ENCODE data around the gene CUL7. TPM values are rescaled to one million over a fixed set of nuclear protein-coding genes. Genes with fewer than 3 reads are reported as not detected.
A peak's percentile ranks its signal among the peaks of the same experiment; 100 is the strongest.

The CUL7 gene
- total RNA-seq, 2 donors from 2014 or later, result 16.3 to 24.4 TPM

GRCh38 chr6:43061861-43062260, 8.2 kb upstream of the CUL7 start:
- H3K27me3 ChIP-seq, result no peaks in the 10 kb centered on the region
- intact Hi-C loops (cut with DNase I), result no loop called here
- no peak for DNase-seq

GRCh38 chr6:43060755-43061633, 7.3 kb upstream of the CUL7 start:
- DNase-seq (no peak), ATAC-seq (no peak)
- Histone ChIP-seq H3K27me3 (no peaks in the 10 kb centered on the region), H3K9me3 (no peaks in the 10 kb centered on the region), H3K27ac (peak overlapping the region in 3 of 4 donors; percentile 77 to 94 (median 91)), H3K36me3 (replicated peaks in 1 of 2; ENCODE audit: insufficient read depth in 1 of 2, low read depth in 2 of 2) (peaks cover 0 to 2% of the 10 kb centered on the region in 2 donors), H3K4me1 (peaks cover 28% of the 10 kb centered on the region), H3K4me3 (no peak overlapping the region)
- WGBS, 2 donors, result 62 to 69% methylated on average over 8 to 11 of the region's 12 CpGs
- TF ChIP-seq CTCF (IDR thresholded peaks at IDR 0.05) (no peak), POLR2A (IDR thresholded peaks at IDR 0.05) (no peak)
- intact Hi-C loops (cut with DNase I), result no loop called here

More at GRCh38 chr6:43061861-43062260, 8.2 kb upstream of the CUL7 start:
- no peak for ATAC-seq
- no peak for TF ChIP-seq CTCF (IDR thresholded peaks at IDR 0.05)
- no peak for TF ChIP-seq POLR2A (IDR thresholded peaks at IDR 0.05)
- Histone ChIP-seq H3K9me3 (no peaks in the 10 kb centered on the region), H3K4me3 (no peak overlapping the region), H3K27ac (no peak overlapping the region), H3K36me3 (replicated peaks in 1 of 2; ENCODE audit: insufficient read depth in 1 of 2, low read depth in 2 of 2) (peaks cover 0 to 6% of the 10 kb centered on the region in 2 donors), H3K4me1 (peaks cover 28% of the 10 kb centered on the region)
- 56 to 68% methylated on average over 2 of the region's 2 CpGs for WGBS, 2 donors

GRCh38 chr6:43060034-43060754, 6.5 kb upstream of the CUL7 start:
- H3K9me3 ChIP-seq, result no peaks in the 10 kb centered on the region
- H3K27me3 ChIP-seq, result no peaks in the 10 kb centered on the region
- H3K36me3 ChIP-seq (replicated peaks in 1 of 2; ENCODE audit: insufficient read depth in 1 of 2, low read depth in 2 of 2), result no peaks in the 10 kb centered on the region
- TF ChIP-seq POLR2A (IDR thresholded peaks at IDR 0.05), result peak; percentile 38 to 71 (median 65)
- TF ChIP-seq CTCF (IDR thresholded peaks at IDR 0.05), result no peak
- peak overlapping the region; percentile 77 to 96 (median 92) for H3K27ac ChIP-seq
- H3K4me3 ChIP-seq, result peak overlapping the region; percentile 26 to 48
- 4 to 15% methylated on average over 8 to 15 of the region's 15 CpGs for WGBS, 2 donors
- H3K4me1 ChIP-seq, result peaks cover 28% of the 10 kb centered on the region
- DNase-seq (peak; percentile 64 to 79 (median 74)), ATAC-seq (peak; percentile 58)
- intact Hi-C loops (cut with DNase I), result no loop called here

GRCh38 chr6:43059168-43060033, 5.8 kb upstream of the CUL7 start, which contains the start of the genes KLC4 and MRPL2:
TSS of gene KLC4 (plus strand) at chr6:43059631. CDS start at chr6:43061336, 1,705 bp downstream.
TSS of gene MRPL2 (minus strand) at chr6:43059434. CDS start at chr6:43059381, 53 bp downstream.
- WGBS, 2 donors, result 0 to 1% methylated on average over 14 to 64 of the region's 64 CpGs
- peak within 1 kb of the TSS; percentile 77 to 96 (median 92) for H3K27ac ChIP-seq
- H3K27me3 ChIP-seq, result no peaks in the 10 kb centered on the region
- H3K4me3 ChIP-seq, result peak within 1 kb of the TSS; percentile 63 to 87
- H3K36me3 ChIP-seq (replicated peaks in 1 of 2; ENCODE audit: insufficient read depth in 1 of 2, low read depth in 2 of 2), result no peaks in the 10 kb centered on the region
- intact Hi-C loops (cut with DNase I), result loop anchor here (5.0 kb wide), 1 partner anchor 42 kb away; no protein-coding TSS in a partner anchor
- peaks cover 29% of the 10 kb centered on the region for H3K4me1 ChIP-seq
- ATAC-seq, result peak; percentile 95
- H3K9me3 ChIP-seq, result no peaks in the 10 kb centered on the region
- TF ChIP-seq CTCF (IDR thresholded peaks at IDR 0.05) (no peak), POLR2A (IDR thresholded peaks at IDR 0.05) (peak; percentile 60 to 89 (median 87))
- peak; percentile 98 to 99 (median 99) for DNase-seq

Data from body of pancreas (tissue), 4 donors.